ENCODE measurements around the gene CEMIP. TPM values are rescaled to one million over a fixed set of nuclear protein-coding genes. Genes with fewer than 3 reads are reported as not detected.

Gene CEMIP
- total and polyA plus RNA-seq, 2 of the 13 experiments (the other 11 are each of a cell fraction or from before 2014, with no cell fraction given): 4.3 to 28.5 TPM

DNA sequence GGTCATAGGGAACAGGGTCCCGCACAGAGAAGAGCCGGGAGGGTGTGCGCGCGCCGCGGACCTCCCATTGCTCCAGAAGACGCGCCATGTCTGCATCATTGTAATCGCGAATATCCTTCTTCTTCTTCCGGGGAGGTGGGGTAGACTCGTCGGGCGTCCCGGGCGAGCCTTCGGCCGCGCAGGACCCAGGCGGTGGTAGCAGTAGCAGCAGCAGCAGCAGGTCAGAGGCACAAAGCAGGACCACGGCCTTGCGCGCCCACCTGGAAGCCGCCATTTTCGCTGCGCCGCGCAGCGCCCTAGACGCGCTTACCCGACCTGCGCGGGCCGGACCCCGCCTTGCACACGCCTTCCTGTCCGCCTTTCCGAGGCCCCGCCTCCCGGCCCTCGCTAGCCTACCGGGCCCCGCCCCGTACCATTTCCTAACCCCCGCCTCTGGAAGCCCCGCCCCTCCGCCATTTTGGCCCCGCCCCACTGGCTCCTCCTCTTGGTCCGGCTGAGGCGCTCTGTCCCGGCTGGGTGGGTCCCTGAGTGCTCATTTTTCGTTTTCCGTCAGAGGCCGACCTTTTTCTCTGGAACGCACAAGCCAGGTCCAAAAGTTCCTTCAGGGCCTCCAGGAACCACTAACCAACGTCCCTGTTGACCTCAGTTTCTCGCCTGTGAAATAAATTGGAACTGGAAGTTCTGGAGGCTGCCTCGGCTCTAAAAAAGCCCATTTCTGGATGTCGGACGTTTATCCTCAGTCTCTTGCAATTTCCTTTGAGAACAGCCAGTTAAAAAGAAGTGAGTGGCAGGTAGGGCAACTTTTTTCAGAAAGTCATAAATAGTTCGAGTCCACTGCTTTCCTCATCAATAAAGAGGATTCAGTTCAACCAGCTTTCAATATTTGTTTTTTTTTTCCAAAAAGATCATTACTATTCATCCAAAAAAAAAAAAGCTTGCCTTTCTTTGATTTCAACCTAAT lies 210.6 kb downstream of the CEMIP start, which contains the start of gene MESD (continued):
- TF ChIP-seq, protein P1, sequence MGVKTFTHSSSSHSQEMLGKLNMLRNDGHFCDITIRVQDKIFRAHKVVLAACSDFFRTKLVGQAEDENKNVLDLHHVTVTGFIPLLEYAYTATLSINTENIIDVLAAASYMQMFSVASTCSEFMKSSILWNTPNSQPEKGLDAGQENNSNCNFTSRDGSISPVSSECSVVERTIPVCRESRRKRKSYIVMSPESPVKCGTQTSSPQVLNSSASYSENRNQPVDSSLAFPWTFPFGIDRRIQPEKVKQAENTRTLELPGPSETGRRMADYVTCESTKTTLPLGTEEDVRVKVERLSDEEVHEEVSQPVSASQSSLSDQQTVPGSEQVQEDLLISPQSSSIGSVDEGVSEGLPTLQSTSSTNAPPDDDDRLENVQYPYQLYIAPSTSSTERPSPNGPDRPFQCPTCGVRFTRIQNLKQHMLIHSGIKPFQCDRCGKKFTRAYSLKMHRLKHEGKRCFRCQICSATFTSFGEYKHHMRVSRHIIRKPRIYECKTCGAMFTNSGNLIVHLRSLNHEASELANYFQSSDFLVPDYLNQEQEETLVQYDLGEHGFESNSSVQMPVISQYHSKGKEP (CRISPR knock-in tag; IDR thresholded peaks at IDR 0.05): 0 out of 2 replicates have a peak, but pooled peaks have one; percentile 64
- TF ChIP-seq, protein P2, sequence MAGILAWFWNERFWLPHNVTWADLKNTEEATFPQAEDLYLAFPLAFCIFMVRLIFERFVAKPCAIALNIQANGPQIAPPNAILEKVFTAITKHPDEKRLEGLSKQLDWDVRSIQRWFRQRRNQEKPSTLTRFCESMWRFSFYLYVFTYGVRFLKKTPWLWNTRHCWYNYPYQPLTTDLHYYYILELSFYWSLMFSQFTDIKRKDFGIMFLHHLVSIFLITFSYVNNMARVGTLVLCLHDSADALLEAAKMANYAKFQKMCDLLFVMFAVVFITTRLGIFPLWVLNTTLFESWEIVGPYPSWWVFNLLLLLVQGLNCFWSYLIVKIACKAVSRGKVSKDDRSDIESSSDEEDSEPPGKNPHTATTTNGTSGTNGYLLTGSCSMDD (CRISPR knock-in tag; IDR thresholded peaks at IDR 0.05): no peak
- no peak for TF ChIP-seq HNRNPH1 (optimal IDR thresholded peaks at IDR 0.05; ENCODE audit: low read depth, low read length)
- TF ChIP-seq ZBTB1 (CRISPR knock-in tag; IDR thresholded peaks at IDR 0.05; ENCODE audit: borderline replicate concordance): no peak
- peak; percentile 26; the same call in 1 of the 2 replicates for TF ChIP-seq KLF12 (CRISPR knock-in tag; IDR thresholded peaks at IDR 0.05; ENCODE audit: borderline replicate concordance)
- TF ChIP-seq, protein P3, sequence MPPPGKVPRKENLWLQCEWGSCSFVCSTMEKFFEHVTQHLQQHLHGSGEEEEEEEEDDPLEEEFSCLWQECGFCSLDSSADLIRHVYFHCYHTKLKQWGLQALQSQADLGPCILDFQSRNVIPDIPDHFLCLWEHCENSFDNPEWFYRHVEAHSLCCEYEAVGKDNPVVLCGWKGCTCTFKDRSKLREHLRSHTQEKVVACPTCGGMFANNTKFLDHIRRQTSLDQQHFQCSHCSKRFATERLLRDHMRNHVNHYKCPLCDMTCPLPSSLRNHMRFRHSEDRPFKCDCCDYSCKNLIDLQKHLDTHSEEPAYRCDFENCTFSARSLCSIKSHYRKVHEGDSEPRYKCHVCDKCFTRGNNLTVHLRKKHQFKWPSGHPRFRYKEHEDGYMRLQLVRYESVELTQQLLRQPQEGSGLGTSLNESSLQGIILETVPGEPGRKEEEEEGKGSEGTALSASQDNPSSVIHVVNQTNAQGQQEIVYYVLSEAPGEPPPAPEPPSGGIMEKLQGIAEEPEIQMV (CRISPR knock-in tag; IDR thresholded peaks at IDR 0.05; ENCODE audit: low read depth): 0 out of 2 replicates have a peak, but pooled peaks have one; percentile 55
- no peak; the same call in 1 of the 2 replicates for TF ChIP-seq ZNF580 (CRISPR knock-in tag; IDR thresholded peaks at IDR 0.05; ENCODE audit: borderline replicate concordance, low read depth)
- TF ChIP-seq, protein P4, sequence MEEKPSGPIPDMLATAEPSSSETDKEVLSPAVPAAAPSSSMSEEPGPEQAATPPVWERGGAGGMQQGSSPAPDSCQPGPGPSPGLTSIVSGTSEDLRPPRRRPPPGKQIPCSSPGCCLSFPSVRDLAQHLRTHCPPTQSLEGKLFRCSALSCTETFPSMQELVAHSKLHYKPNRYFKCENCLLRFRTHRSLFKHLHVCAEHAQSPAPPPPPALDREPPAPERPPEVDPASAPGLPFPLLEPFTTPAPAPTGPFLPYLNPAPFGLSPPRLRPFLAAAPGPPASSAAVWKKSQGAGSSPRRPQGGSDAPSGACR (CRISPR knock-in tag; IDR thresholded peaks at IDR 0.05): no peak; the same call in 1 of the 2 replicates
- TF ChIP-seq SOX13 (IDR thresholded peaks at IDR 0.05): no peak
- TF ChIP-seq SOX13 (CRISPR knock-in tag; conservative IDR thresholded peaks at IDR 0.05 in 1 of 2, IDR thresholded peaks at IDR 0.05 in 1 of 2): no peak
- no peak; the same call in 1 of the 2 replicates for TF ChIP-seq RFXAP (CRISPR knock-in tag; IDR thresholded peaks at IDR 0.05; ENCODE audit: borderline replicate concordance)
- TF ChIP-seq ZFP36L1 (CRISPR knock-in tag; IDR thresholded peaks at IDR 0.05): no peak
- TF ChIP-seq KAT2B (IDR thresholded peaks at IDR 0.05; ENCODE audit: borderline replicate concordance, low read depth, low read length): no peak
- TF ChIP-seq HMGA1 (CRISPR knock-in tag; conservative IDR thresholded peaks at IDR 0.05): no peak
- TF ChIP-seq KDM3A (CRISPR knock-in tag; IDR thresholded peaks at IDR 0.05; ENCODE audit: low read depth): peak; percentile 57; the same call in 1 of the 2 replicates
- TF ChIP-seq ZSCAN12 (CRISPR knock-in tag; IDR thresholded peaks at IDR 0.05): no peak
- no peak for TF ChIP-seq REPIN1 (CRISPR knock-in tag; IDR thresholded peaks at IDR 0.05; ENCODE audit: borderline replicate concordance, low read depth)
- peak; percentile 74 for TF ChIP-seq SALL1 (CRISPR knock-in tag; IDR thresholded peaks at IDR 0.05)
- TF ChIP-seq PRMT3 (CRISPR knock-in tag; IDR thresholded peaks at IDR 0.05; ENCODE audit: borderline replicate concordance, low read depth): no peak
- peak; percentile 21; the same call in 1 of the 2 replicates for TF ChIP-seq DR1 (CRISPR knock-in tag; IDR thresholded peaks at IDR 0.05)
- TF ChIP-seq ATF2 (CRISPR knock-in tag; IDR thresholded peaks at IDR 0.05): 0 out of 2 replicates have a peak, but pooled peaks have one; percentile 24
- no peak for TF ChIP-seq ZFAT (CRISPR knock-in tag; conservative IDR thresholded peaks at IDR 0.05)
